ENCODE measurements around the gene ABCG1. TPM values are rescaled to one million over a fixed set of nuclear protein-coding genes. Genes with fewer than 3 reads are reported as not detected.

The ABCG1 gene
- total RNA-seq, 4 donors from 2014 or later, result 16.1 to 25.9 (median 20.0) TPM

GRCh38 chr21:42200906-42201614, 17.9 kb upstream of the ABCG1 start:
- intact Hi-C loops (cut with DNase I), result no loop called here

DNA sequence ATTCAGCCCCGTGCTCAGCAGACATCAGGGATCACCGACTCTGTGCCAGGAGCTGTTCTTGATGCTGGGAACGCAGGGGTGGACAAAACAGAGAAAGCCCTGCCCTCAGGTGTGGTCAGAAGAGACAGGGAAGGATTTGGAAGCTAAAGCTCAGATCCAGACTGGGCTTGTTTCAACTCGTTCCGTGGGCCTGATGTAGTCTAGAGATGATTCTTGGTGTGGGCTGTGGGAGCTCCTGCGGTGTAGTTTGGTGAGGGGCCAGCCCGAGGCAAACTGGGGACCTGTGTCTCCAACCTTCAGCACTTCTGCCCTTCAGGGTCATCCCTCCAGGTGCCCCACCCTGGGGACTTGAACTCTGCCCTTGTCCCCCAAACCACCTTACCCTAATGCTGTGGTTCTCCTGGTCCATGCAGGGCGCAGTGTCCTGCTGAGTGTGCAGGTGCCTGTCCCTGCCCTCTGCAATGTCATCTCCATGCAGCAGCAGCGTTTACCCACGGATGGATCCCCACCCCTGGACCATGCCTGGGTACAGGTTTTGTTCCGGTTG, 17.3 kb upstream of the ABCG1 start:
- Histone ChIP-seq H3K4me3 (no peak overlapping the region), H3K4me1 (peaks cover 0 to 19% (median 15%) of the 10 kb centered on the region in 4 donors), H3K27ac (replicated peaks in 1 of 4) (no peak overlapping the region), H3K27me3 (no peaks in the 10 kb centered on the region), H3K9me3 (peaks cover 0 to 6% (median 0%) of the 10 kb centered on the region in 4 donors), H3K36me3 (no peaks in the 10 kb centered on the region)
- no peak for TF ChIP-seq EP300 (IDR thresholded peaks at IDR 0.05)
- no peak for TF ChIP-seq CTCF (IDR thresholded peaks at IDR 0.05)
- no peak for TF ChIP-seq POLR2AphosphoS5 (IDR thresholded peaks at IDR 0.05)
- TF ChIP-seq POLR2A (IDR thresholded peaks at IDR 0.05; ENCODE audit: low read depth), result no peak
- intact Hi-C loops (cut with DNase I), result no loop called here
- no peak for DNase-seq (ENCODE audit: extremely low spot score)
- 87% methylated on average over 9 of the region's 11 CpGs for WGBS

More at GRCh38 chr21:42200906-42201614, 17.9 kb upstream of the ABCG1 start:
- Histone ChIP-seq H3K27me3 (no peaks in the 10 kb centered on the region), H3K4me1 (peaks cover 0 to 19% (median 15%) of the 10 kb centered on the region in 4 donors), H3K9me3 (peaks cover 0 to 6% (median 0%) of the 10 kb centered on the region in 4 donors), H3K4me3 (no peak overlapping the region), H3K27ac (replicated peaks in 1 of 4) (no peak overlapping the region), H3K36me3 (no peaks in the 10 kb centered on the region)
- no peak for DNase-seq (ENCODE audit: extremely low spot score)
- TF ChIP-seq CTCF (IDR thresholded peaks at IDR 0.05), result no peak
- TF ChIP-seq POLR2A (IDR thresholded peaks at IDR 0.05; ENCODE audit: low read depth), result no peak
- TF ChIP-seq EP300 (IDR thresholded peaks at IDR 0.05), result no peak
- no peak for TF ChIP-seq POLR2AphosphoS5 (IDR thresholded peaks at IDR 0.05)
- WGBS, result 90% methylated on average over 11 of the region's 14 CpGs

DNA sequence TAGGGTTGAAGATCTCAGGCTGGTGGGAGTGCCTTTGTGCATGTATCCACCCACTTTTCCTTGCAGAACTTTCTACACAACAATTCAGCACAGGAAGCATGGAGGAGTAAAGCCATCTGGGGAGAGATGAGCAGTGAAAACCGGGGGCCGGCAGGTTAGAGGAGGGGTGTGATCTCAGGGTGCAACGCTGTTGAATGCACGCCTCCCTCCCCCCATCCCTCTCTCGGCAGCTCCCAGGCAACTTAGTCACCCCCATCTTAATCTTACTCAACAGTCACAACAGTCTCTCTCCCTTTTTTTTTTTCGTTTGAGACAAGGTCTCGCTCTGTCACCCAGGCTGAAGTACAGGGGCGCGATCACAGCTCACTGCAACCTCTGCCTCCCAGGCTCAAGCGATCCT, 16.6 kb upstream of the ABCG1 start:
- DNase-seq (ENCODE audit: extremely low spot score), result no peak
- Histone ChIP-seq H3K27ac (replicated peaks in 1 of 4) (no peak overlapping the region), H3K4me1 (peaks cover 0 to 19% (median 15%) of the 10 kb centered on the region in 4 donors), H3K9me3 (peaks cover 0 to 6% (median 0%) of the 10 kb centered on the region in 4 donors), H3K4me3 (no peak overlapping the region), H3K36me3 (no peaks in the 10 kb centered on the region), H3K27me3 (no peaks in the 10 kb centered on the region)
- TF ChIP-seq POLR2AphosphoS5 (IDR thresholded peaks at IDR 0.05) (no peak), POLR2A (IDR thresholded peaks at IDR 0.05; ENCODE audit: low read depth) (no peak), EP300 (IDR thresholded peaks at IDR 0.05) (no peak), CTCF (IDR thresholded peaks at IDR 0.05) (no peak)
- WGBS, result 78% methylated on average over 10 of the region's 10 CpGs
- intact Hi-C loops (cut with DNase I), result no loop called here

DNA sequence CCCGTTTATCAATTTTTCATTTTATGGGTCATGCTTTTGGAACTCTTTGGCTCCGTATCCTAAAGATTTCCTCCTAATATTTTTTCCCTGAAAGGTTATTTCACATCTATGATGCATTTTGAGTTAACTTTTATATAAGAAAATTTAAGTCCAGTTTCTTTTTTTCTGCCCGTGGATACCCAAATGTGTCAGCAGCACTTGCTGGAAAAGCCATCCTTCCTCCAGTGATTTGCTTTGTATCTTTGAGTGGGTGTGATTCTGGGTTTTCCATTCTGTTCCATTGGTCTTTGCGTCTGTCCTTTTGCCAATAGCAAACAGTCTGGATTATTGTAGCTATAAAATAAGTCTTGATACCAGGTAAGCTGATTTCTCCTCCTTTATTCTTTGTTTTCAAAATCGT, 15.6 kb upstream of the ABCG1 start:
- intact Hi-C loops (cut with DNase I), result no loop called here
- no peak overlapping the region for H3K27ac ChIP-seq (replicated peaks in 1 of 4)
- H3K4me3 ChIP-seq, result no peak overlapping the region
- peaks cover 0 to 19% (median 15%) of the 10 kb centered on the region in 4 donors for H3K4me1 ChIP-seq
- TF ChIP-seq EP300 (IDR thresholded peaks at IDR 0.05), result no peak
- no peak for TF ChIP-seq CTCF (IDR thresholded peaks at IDR 0.05)
- no peak for TF ChIP-seq POLR2A (IDR thresholded peaks at IDR 0.05; ENCODE audit: low read depth)
- no peak for TF ChIP-seq POLR2AphosphoS5 (IDR thresholded peaks at IDR 0.05)
- WGBS, result 84% methylated on average over 5 of the region's 5 CpGs
- H3K9me3 ChIP-seq, result peaks cover 0 to 6% (median 0%) of the 10 kb centered on the region in 4 donors
- no peak for DNase-seq (ENCODE audit: extremely low spot score)
- no peaks in the 10 kb centered on the region for H3K36me3 ChIP-seq
- no peaks in the 10 kb centered on the region for H3K27me3 ChIP-seq

All from esophagus muscularis mucosa (tissue), 4 donors.